Ishikawa (cell line): Measurements from ENCODE around the gene PTPRN2.

ENCODE experiments used
- CEBPB ChIP-seq: IDR thresholded peaks from 2 replicates; pipeline ENCODE4 v1.6.1; 2012
- CREB1 ChIP-seq: IDR thresholded peaks from 2 replicates; pipeline ENCODE4 v1.6.1; 2012; ENCODE audit warnings: low read depth
- EGR1 ChIP-seq: IDR thresholded peaks from 2 replicates; pipeline ENCODE4 v1.6.1; 2012
- EP300 ChIP-seq: IDR thresholded peaks from 2 replicates; pipeline ENCODE4 v1.6.1; 2012; ENCODE audit warnings: borderline replicate concordance
- FOXM1 ChIP-seq: IDR thresholded peaks from 2 replicates; pipeline ENCODE4 v1.6.1; 2012; ENCODE audit warnings: low read depth, borderline replicate concordance
- NFIC ChIP-seq: IDR thresholded peaks from 2 replicates; pipeline ENCODE4 v1.6.1; 2012
- RAD21 ChIP-seq: IDR thresholded peaks from 2 replicates; pipeline ENCODE4 v1.6.1; 2012; ENCODE audit warnings: low read depth
- REST ChIP-seq: IDR thresholded peaks from 2 replicates; pipeline ENCODE4 v1.6.1; 2012; ENCODE audit warnings: low read depth, mild to moderate bottlenecking
- TAF1 ChIP-seq: IDR thresholded peaks from 2 replicates; pipeline ENCODE4 v1.6.1; 2012; ENCODE audit warnings: low read depth, mild to moderate bottlenecking
- TCF12 ChIP-seq: IDR thresholded peaks from 2 replicates; pipeline ENCODE4 v1.6.1; 2012; ENCODE audit warnings: low read depth
- TEAD4 ChIP-seq: IDR thresholded peaks from 2 replicates; pipeline ENCODE4 v1.6.1; 2012
- YY1 ChIP-seq: IDR thresholded peaks from 2 replicates; pipeline ENCODE4 v1.6.1; 2012; ENCODE audit warnings: low read depth
- ZBTB7A ChIP-seq: IDR thresholded peaks from 2 replicates; pipeline ENCODE4 v1.6.1; 2012; ENCODE audit warnings: low read depth
- TF ChIP-seq, protein P1 (sequence below): IDR thresholded peaks from 2 replicates; pipeline ENCODE4 v1.6.1; 2012
- TF ChIP-seq, protein P2 (sequence below): IDR thresholded peaks from 2 replicates; pipeline ENCODE4 v1.6.1; 2012

The PTPRN2 gene

GRCh38 chr7:157806711-157807110, 780.9 kb downstream of the PTPRN2 start:
- TF ChIP-seq TEAD4 = no peak
- no peak for TF ChIP-seq CREB1
- no peak for TF ChIP-seq RAD21

DNA sequence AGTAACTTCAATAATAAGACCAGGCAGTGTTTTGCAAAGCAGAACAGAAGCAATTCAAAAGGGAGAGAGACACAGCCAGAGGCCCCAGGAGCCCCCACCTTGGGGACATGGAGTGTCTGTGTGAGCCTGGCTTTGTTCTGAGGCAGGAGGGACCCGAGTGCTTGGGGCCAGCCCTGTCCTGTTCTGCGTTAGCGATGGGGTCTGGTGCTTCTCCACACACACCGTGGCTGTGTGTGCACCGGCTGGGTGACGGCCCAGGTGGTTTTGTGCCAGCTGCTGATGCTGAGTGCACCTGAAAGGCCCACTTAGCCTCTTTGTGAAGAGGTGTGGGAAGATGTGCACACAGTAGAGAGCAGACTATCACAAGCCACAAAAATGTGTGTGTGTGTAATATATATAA, 781.9 kb downstream of the PTPRN2 start:
- no peak for TF ChIP-seq CREB1
- TF ChIP-seq NFIC = no peak
- no peak for TF ChIP-seq EP300
- TF ChIP-seq, protein P1, sequence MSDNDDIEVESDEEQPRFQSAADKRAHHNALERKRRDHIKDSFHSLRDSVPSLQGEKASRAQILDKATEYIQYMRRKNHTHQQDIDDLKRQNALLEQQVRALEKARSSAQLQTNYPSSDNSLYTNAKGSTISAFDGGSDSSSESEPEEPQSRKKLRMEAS = no peak
- no peak for TF ChIP-seq TAF1
- TF ChIP-seq TEAD4 = no peak
- TF ChIP-seq FOXM1 = no peak
- TF ChIP-seq ZBTB7A = no peak
- TF ChIP-seq REST = no peak
- no peak for TF ChIP-seq CEBPB

DNA sequence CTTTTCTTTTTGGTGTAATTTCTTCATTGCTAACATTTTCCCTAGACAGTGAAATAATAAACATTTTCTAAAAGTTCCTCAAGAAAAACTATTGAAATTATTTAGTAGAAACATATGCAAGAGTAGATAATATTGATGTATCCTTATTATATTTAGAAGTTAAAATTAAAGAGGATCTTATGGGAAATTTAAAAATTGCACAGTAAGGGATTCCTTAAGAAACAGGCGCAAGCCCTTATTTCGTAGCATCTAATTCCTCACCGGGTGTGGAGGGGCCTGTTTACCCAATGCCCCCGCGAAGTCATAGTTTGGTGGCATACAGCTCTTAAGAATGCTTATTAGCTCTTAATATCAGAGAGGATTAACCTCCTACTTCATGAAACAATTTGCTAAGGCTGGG, 783.7 kb downstream of the PTPRN2 start:
- TF ChIP-seq EP300 (no peak), YY1 (no peak), TAF1 (no peak), REST (no peak), FOXM1 (no peak), CREB1 (no peak), TEAD4 (no peak), RAD21 (no peak), EGR1 (no peak), ZBTB7A (no peak), CEBPB (no peak), NFIC (no peak), TCF12 (no peak)
- TF ChIP-seq, protein P1 = no peak
- TF ChIP-seq, protein P2, sequence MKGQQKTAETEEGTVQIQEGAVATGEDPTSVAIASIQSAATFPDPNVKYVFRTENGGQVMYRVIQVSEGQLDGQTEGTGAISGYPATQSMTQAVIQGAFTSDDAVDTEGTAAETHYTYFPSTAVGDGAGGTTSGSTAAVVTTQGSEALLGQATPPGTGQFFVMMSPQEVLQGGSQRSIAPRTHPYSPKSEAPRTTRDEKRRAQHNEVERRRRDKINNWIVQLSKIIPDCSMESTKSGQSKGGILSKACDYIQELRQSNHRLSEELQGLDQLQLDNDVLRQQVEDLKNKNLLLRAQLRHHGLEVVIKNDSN = no peak

GRCh38 chr7:157801971-157802675, 785.5 kb downstream of the PTPRN2 start:
- TF ChIP-seq CREB1 (no peak), TAF1 (no peak), CEBPB (no peak), FOXM1 (no peak), RAD21 (no peak), ZBTB7A (no peak), REST (no peak), TCF12 (no peak), EGR1 (no peak), YY1 (no peak), NFIC (no peak), EP300 (no peak), TEAD4 (no peak)
- TF ChIP-seq, protein P1 = no peak
- TF ChIP-seq, protein P2 = no peak

GRCh38 chr7:157801113-157801512, 786.5 kb downstream of the PTPRN2 start:
- TF ChIP-seq, protein P2 = no peak
- TF ChIP-seq ZBTB7A = no peak
- no peak for TF ChIP-seq TEAD4
- TF ChIP-seq NFIC = no peak
- no peak for TF ChIP-seq REST
- no peak for TF ChIP-seq EP300
- TF ChIP-seq, protein P1 = no peak
- TF ChIP-seq RAD21 = no peak
- TF ChIP-seq TCF12 = no peak
- no peak for TF ChIP-seq YY1
- no peak for TF ChIP-seq FOXM1
- TF ChIP-seq CEBPB = no peak
- no peak for TF ChIP-seq TAF1
- no peak for TF ChIP-seq EGR1
- no peak for TF ChIP-seq CREB1
